GM12878 (cell line): ENCODE measurements around the gene MEF2C. TPM values are rescaled to one million over a fixed set of nuclear protein-coding genes. Genes with fewer than 3 reads are reported as not detected.

Source experiments
- ATAC-seq: fragments of 200-7000 bp; cut with Tn5 transposase; 3 replicates; pipeline ENCODE4 v1.9.1; 2020; ENCODE audit warnings: mild to moderate bottlenecking, moderate library complexity
- BruUV-seq: library from RNA; stranded (reverse); fragments of 400-500 nt; replicated peaks from 2 replicates; lab custom pipeline; 2021; lab: Mats Ljungman, UMichigan
- CTCF ChIA-PET: fragments of 300-600 bp; sonication (Branson Sonifier 250); formaldehyde crosslinking; extraction: SDS; loops from one replicate; lab custom pipeline; 2021; ENCODE audit warnings: inconsistent platforms; lab: Yijun Ruan, JAX
- POLR2A ChIA-PET: fragments of 350-600 bp; formaldehyde crosslinking; extraction: SDS; loops from one replicate; lab custom pipeline; 2021; ENCODE audit warnings: inconsistent platforms; lab: Charles Lee
- RAD21 ChIA-PET: fragments of 300-600 bp; sonication (Branson Sonifier 250); formaldehyde crosslinking; loops from one replicate; lab custom pipeline; 2023; ENCODE audit warnings: antibody characterized with exemption; ENCODE audit not compliant: unreplicated experiment; lab: Charles Lee
- SMC1A ChIA-PET: fragments of 300-600 bp; sonication (Branson Sonifier 250); formaldehyde crosslinking; loops from one replicate; lab custom pipeline; 2023; ENCODE audit not compliant: unreplicated experiment, uncharacterized antibody; lab: Charles Lee
- DNase-seq: peaks from one replicate; pipeline ENCODE4 v3.0.0-alpha.2; 2011; ENCODE audit warnings: low read depth, low spot score
- FAIRE-seq: peaks from 3 replicates; lab custom pipeline; 2011; peaks lifted over from hg19 to GRCh38; lab: Jason Lieb, UNC
- H2AFZ ChIP-seq: 2 replicates; pipeline ENCODE4 v1.6.0; 2011; ENCODE audit warnings: low read depth, low read length, control low read depth; ENCODE audit not compliant: control insufficient read depth
- H3K27ac ChIP-seq: 2 replicates; pipeline ENCODE4 v1.5.1; 2011; ENCODE audit warnings: control low read depth; ENCODE audit not compliant: control insufficient read depth, insufficient read depth
- H3K27me3 ChIP-seq, 2 experiments: replicated peaks in 1 of 2; 2 replicates each; pipeline versions ENCODE4 v1.6.0 to v1.6.1; 2011; ENCODE audit warnings: low read length in 1 of 2; ENCODE audit not compliant: control insufficient read depth in 2 of 2, insufficient read depth in 2 of 2
- H3K36me3 ChIP-seq, 2 experiments: 2 replicates each; pipeline ENCODE4 v1.5.1; 2011; ENCODE audit warnings: low read length in 1 of 2; ENCODE audit not compliant: control insufficient read depth in 2 of 2, insufficient read depth in 2 of 2
- H3K4me1 ChIP-seq: 2 replicates; pipeline ENCODE4 v1.6.1; 2011; ENCODE audit warnings: mild to moderate bottlenecking, low read length, moderate library complexity, mixed read lengths; ENCODE audit not compliant: control insufficient read depth, insufficient read depth
- H3K4me2 ChIP-seq: 2 replicates; pipeline ENCODE4 v1.6.0; 2011; ENCODE audit warnings: control low read depth; ENCODE audit not compliant: control insufficient read depth, insufficient read depth
- H3K4me3 ChIP-seq: fragments of 200-600 bp; sonication (generic); 2 replicates; pipeline ENCODE4 v1.5.1; 2016
- H3K79me2 ChIP-seq: 2 replicates; pipeline ENCODE4 v1.6.0; 2011; ENCODE audit warnings: low read length; ENCODE audit not compliant: control insufficient read depth, insufficient read depth
- H3K9ac ChIP-seq: 2 replicates; pipeline ENCODE4 v1.8.0; 2011; ENCODE audit warnings: low read length, control low read depth, mixed read lengths; ENCODE audit not compliant: control insufficient read depth, insufficient read depth
- H3K9me3 ChIP-seq: replicated peaks from 3 replicates; pipeline ENCODE4 v1.5.1; 2011; ENCODE audit warnings: mild to moderate bottlenecking, low read length; ENCODE audit not compliant: control insufficient read depth, insufficient read depth
- H4K20me1 ChIP-seq: 2 replicates; pipeline ENCODE4 v1.6.0; 2011; ENCODE audit not compliant: control insufficient read depth, insufficient read depth
- BCL11A ChIP-seq: IDR thresholded peaks from 2 replicates; pipeline ENCODE4 v1.6.1; 2011; ENCODE audit warnings: low read depth, low read length
- KDM1A ChIP-seq: fragments of 200-600 bp; sonication (generic); IDR thresholded peaks from 2 replicates; pipeline ENCODE4 v1.6.1; 2016; ENCODE audit warnings: borderline replicate concordance
- MEF2B ChIP-seq: fragments of 450-650 bp; IDR thresholded peaks from 2 replicates; pipeline ENCODE4 v1.6.1; 2018; ENCODE audit warnings: mild to moderate bottlenecking, moderate library complexity; ENCODE audit not compliant: partially characterized antibody, poor library complexity, severe bottlenecking
- ZNF274 ChIP-seq: IDR thresholded peaks from one replicate; pipeline ENCODE4 v1.8.0; 2011; ENCODE audit not compliant: insufficient read length, insufficient read depth
- WGBS: methylation state at CpG from one replicate; pipeline ENCODE4 v1.1.6; 2016; ENCODE audit warnings: low lambda C conversion rate; ENCODE audit not compliant: insufficient replicate concordance, insufficient coverage; ENCODE audit errors: missing lambda C conversion rate; 5-methylcytosine and 5-hydroxymethylcytosine counted together
- in situ Hi-C: fragments of 300-500 bp; cut with MboI; formaldehyde crosslinking; loops from 9 replicates; pipeline ENCODE4 v1.14.3; 2018; ENCODE audit warnings: mixed read lengths
- intact Hi-C: fragments of 100-400 bp; cut with micrococcal nuclease; formaldehyde crosslinking; loops from one replicate; pipeline ENCODE4 v1.14.2; 2022; ENCODE audit not compliant: unreplicated experiment
- polyA plus RNA-seq, 11 experiments: library from polyadenylated mRNA; depleted of rRNA in 4 of 11; unstranded in 6 of 11; stranded (reverse) in 5 of 11; fragments of >200 nt; fragmentation: Nextera tagmentation in 4 of 11; fragmentation: Illumina TruSeq in 1 of 11; extraction: Ambion mirVana in 4 of 11; extraction: Trizol in 1 of 11; gene quantifications; 1 replicate in 1 of 11; 2 replicates in 10 of 11; pipeline versions ENCODE4 v1.2.1 to v1.2.3, GENCODE V29; 2011 to 2016; ENCODE audit warnings: inconsistent platforms in 2 of 11, missing spikeins in 2 of 11, low read depth in 1 of 11
- total RNA-seq, 4 experiments: library from RNA; depleted of rRNA in 3 of 4; stranded (reverse); fragments of >200 nt in 3 of 4; fragmentation: Illumina TruSeq in 1 of 4; extraction: Trizol in 1 of 4; gene quantifications; 2 replicates each; pipeline versions ENCODE4 v1.2.1 to v1.2.3, GENCODE V29; 2013 to 2021
- TF ChIP-seq, protein P1 (sequence below): fragments of 450-650 bp; IDR thresholded peaks from 2 replicates; pipeline ENCODE4 v1.6.1; 2016; ENCODE audit warnings: mild to moderate bottlenecking

MEF2C gene
- total and polyA plus RNA-seq, 10 of the 15 experiments (the other 5 are each of a cell fraction or from before 2014, with no cell fraction given): 104 to 225 (median 180) TPM

DNA sequence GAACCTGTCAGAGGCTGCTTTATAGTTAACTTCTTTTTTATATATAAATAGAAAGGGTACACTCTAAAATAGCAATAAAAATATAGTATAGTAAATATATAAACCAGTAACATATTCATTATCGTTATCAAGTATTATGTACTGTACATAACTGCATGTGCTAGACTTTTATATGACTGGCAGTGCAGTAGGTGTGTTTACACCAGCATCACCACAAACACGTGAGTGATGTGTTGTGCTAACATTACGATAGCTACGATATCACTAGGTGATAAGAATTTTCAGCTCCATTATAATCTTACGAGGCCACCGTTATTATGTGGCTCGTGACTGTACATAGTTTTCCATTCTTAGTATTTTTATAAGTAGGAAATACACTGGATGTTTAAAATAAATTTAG is 43.8 kb upstream of the MEF2C start:
- H3K9ac ChIP-seq: no peak overlapping the region
- no TSS peak for BruUV-seq
- H3K4me3 ChIP-seq: no peak overlapping the region
- no peak overlapping the region for H3K27ac ChIP-seq
- no peaks in the 10 kb centered on the region for H3K9me3 ChIP-seq
- ATAC-seq: no peak
- no peaks in the 10 kb centered on the region for H3K4me1 ChIP-seq
- WGBS: 97% methylated on average over 7 of the region's 7 CpGs
- CTCF ChIA-PET: interaction anchor here (0.5 to 1.4 kb wide), 3 partner anchors 74 to 236 kb away, joined by 3 read pairs; no protein-coding TSS in a partner anchor
- in situ Hi-C loops: no loop called here
- POLR2A ChIA-PET: no interaction called here
- no peaks in the 10 kb centered on the region for H3K79me2 ChIP-seq
- no peak for DNase-seq
- no peaks in the 10 kb centered on the region for H3K27me3 ChIP-seq
- no peaks in the 10 kb centered on the region; a peak in 1 of 4 replicates for H3K36me3 ChIP-seq
- TF ChIP-seq MEF2B (no peak), ZNF274 (no peak)
- TF ChIP-seq, protein P1, sequence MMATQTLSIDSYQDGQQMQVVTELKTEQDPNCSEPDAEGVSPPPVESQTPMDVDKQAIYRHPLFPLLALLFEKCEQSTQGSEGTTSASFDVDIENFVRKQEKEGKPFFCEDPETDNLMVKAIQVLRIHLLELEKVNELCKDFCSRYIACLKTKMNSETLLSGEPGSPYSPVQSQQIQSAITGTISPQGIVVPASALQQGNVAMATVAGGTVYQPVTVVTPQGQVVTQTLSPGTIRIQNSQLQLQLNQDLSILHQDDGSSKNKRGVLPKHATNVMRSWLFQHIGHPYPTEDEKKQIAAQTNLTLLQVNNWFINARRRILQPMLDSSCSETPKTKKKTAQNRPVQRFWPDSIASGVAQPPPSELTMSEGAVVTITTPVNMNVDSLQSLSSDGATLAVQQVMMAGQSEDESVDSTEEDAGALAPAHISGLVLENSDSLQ: no peak
- RAD21 ChIA-PET: no interaction called here
- no peak for FAIRE-seq
- H2AFZ ChIP-seq: no peak overlapping the region
- intact Hi-C loops: no loop called here
- no peaks in the 10 kb centered on the region for H4K20me1 ChIP-seq
- SMC1A ChIA-PET: interaction anchor here (0.8 to 3.3 kb wide), 4 partner anchors 16 to 155 kb away, joined by 3 to 14 read pairs (median 4); no protein-coding TSS in a partner anchor
- H3K4me2 ChIP-seq: no peak overlapping the region

DNA sequence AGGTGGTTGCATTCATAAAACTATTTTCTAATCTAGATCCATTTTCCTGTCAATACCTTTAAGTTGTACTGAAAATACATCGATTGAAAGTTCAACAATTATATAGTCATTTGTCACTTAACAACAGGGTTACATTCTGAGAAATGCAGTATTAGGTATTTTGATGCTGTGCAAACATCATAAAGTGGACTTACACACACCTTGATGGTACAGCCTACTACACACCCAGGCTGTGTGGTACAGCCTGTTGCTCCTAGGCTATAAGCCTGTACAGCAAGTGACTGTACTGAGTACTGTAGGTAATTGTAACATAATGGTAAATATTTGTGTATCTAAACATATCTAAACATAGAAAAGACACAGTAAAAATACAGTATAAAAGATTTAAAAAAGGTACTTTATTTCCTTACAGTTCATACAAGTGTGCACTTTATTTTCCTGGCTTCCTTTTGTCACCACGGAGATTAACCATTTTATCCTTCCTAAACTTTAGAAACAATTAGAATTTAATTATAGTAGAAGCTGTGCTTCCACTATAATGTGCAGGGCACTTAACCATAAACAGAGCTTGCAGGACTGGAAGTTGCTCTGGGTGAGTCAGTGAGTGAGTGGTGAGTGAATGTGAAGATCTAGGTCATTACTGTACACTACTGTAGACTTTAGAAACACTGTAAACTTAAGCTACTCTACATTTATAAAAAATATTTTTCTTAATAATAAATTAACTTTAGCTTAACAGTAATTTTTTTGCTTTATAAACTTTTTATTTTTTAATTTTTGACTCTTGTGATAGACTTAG is 42.9 kb upstream of the MEF2C start:
- CTCF ChIA-PET: interaction anchor here (0.8 to 1.2 kb wide), 2 partner anchors 13 to 235 kb away, joined by 3 read pairs; no protein-coding TSS in a partner anchor
- intact Hi-C loops: no loop called here
- no peaks in the 10 kb centered on the region for H4K20me1 ChIP-seq
- H3K9me3 ChIP-seq: no peaks in the 10 kb centered on the region
- H3K4me2 ChIP-seq: no peak overlapping the region
- in situ Hi-C loops: no loop called here
- BruUV-seq: no TSS peak
- no peaks in the 10 kb centered on the region for H3K27me3 ChIP-seq
- 64% methylated on average over 2 of the region's 2 CpGs for WGBS
- RAD21 ChIA-PET: no interaction called here
- H3K4me1 ChIP-seq: no peaks in the 10 kb centered on the region
- SMC1A ChIA-PET: interaction anchor here (1.0 to 3.3 kb wide), 3 partner anchors 23 to 156 kb away, joined by 3 to 14 read pairs (median 5); no protein-coding TSS in a partner anchor
- TF ChIP-seq KDM1A (no peak), BCL11A (no peak)
- DNase-seq: no peak
- no peak overlapping the region for H2AFZ ChIP-seq
- ATAC-seq: no peak; the same call in 2 of the 3 replicates
- peaks cover 0 to 5% of the 10 kb centered on the region in 2 experiments; a peak in 1 of 4 replicates for H3K36me3 ChIP-seq
- no peak overlapping the region for H3K4me3 ChIP-seq
- no peak for FAIRE-seq
- no peak overlapping the region for H3K27ac ChIP-seq
- POLR2A ChIA-PET: no interaction called here
- no peak overlapping the region for H3K9ac ChIP-seq
- H3K79me2 ChIP-seq: no peaks in the 10 kb centered on the region
